ENCODE results near the gene NTM.
"Not testable (repeated sequence)": the region's sequence is repeated elsewhere in the genome, so short reads cannot be mapped to it uniquely, and the experiment has no call there.

Gene NTM

GRCh38 chr11:132370114-132370513 lies 999.7 kb downstream of the NTM start:
- H3K27ac Mint-ChIP-seq, H3K9me3 Mint-ChIP-seq, H3K27me3 Mint-ChIP-seq, H3K4me1 Mint-ChIP-seq, H3K4me3 Mint-ChIP-seq, H3K36me3 Mint-ChIP-seq: not testable (repeated sequence)

GRCh38 chr11:132373405-132374143 lies 1003.2 kb downstream of the NTM start:
- H3K36me3 Mint-ChIP-seq, result no peaks in the 10 kb centered on the region
- no peaks in the 10 kb centered on the region for H3K27me3 Mint-ChIP-seq
- H3K27ac Mint-ChIP-seq, result no peak overlapping the region
- H3K4me3 Mint-ChIP-seq, result no peak overlapping the region
- no peaks in the 10 kb centered on the region for H3K4me1 Mint-ChIP-seq
- peaks cover 7% of the 10 kb centered on the region for H3K9me3 Mint-ChIP-seq

GRCh38 chr11:132379540-132379939 lies 1009.1 kb downstream of the NTM start:
- H3K4me3 Mint-ChIP-seq, result no peak overlapping the region
- H3K36me3 Mint-ChIP-seq, result no peaks in the 10 kb centered on the region
- H3K27ac Mint-ChIP-seq, result no peak overlapping the region
- H3K27me3 Mint-ChIP-seq, result no peaks in the 10 kb centered on the region
- peaks cover 14% of the 10 kb centered on the region for H3K9me3 Mint-ChIP-seq
- no peaks in the 10 kb centered on the region for H3K4me1 Mint-ChIP-seq
